ENCODE measurements around the gene NACC1.

DNA sequence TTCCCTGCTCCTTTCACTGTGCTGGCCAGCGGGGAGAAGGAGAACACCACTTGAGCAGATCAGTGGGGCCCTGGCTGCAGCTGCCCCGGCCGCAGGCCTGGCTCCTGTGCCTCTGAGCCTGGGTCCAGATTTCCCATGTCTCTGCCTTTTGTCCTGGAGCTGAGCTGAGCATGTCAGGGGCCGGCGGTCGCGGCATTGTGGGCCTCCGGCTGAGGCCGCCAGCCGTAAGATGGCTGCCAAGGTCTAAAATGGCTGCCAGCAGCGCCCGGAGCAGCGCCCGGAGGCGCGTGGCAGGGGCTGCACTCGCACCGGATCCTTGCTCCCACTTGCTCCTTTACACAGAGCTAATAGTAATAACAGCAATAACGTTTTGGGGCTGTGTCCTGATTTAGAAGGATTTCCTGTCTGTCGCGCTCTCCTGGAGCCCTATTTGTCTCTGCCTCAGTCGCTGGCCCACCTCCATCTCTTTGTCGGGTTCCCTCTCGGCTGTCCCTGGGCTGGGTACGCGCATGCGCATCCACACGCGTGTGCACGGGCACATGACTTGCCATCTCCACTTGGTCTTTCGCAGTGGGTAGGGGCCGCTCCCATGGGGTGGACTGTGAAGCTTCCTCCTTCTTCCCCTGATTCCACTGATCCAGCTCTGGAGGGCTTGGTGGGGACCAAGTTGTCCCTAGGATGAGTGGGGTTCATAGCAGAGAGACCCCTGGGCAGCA is 47.5 kb upstream of the NACC1 start:
- TF ChIP-seq, protein P1, sequence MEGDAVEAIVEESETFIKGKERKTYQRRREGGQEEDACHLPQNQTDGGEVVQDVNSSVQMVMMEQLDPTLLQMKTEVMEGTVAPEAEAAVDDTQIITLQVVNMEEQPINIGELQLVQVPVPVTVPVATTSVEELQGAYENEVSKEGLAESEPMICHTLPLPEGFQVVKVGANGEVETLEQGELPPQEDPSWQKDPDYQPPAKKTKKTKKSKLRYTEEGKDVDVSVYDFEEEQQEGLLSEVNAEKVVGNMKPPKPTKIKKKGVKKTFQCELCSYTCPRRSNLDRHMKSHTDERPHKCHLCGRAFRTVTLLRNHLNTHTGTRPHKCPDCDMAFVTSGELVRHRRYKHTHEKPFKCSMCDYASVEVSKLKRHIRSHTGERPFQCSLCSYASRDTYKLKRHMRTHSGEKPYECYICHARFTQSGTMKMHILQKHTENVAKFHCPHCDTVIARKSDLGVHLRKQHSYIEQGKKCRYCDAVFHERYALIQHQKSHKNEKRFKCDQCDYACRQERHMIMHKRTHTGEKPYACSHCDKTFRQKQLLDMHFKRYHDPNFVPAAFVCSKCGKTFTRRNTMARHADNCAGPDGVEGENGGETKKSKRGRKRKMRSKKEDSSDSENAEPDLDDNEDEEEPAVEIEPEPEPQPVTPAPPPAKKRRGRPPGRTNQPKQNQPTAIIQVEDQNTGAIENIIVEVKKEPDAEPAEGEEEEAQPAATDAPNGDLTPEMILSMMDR (IDR thresholded peaks at IDR 0.05) = no peak
- TF ChIP-seq POLR2A (IDR thresholded peaks at IDR 0.05) = no peak

All from heart left ventricle (tissue), 13 donors.